ENCODE measurements around the gene WDR37.
"Not testable (repeated sequence)": the region's sequence is repeated elsewhere in the genome, so short reads cannot be mapped to it uniquely, and the experiment has no call there.

WDR37 gene

GRCh38 chr10:1026578-1026977 is 29.6 kb upstream of the WDR37 start:
- TF ChIP-seq CTCF (conservative IDR thresholded peaks at IDR 0.05; ENCODE audit: low read depth, low read length): no peak
- no peak overlapping the region for H3K4me3 ChIP-seq (ENCODE audit: low read depth, low read length)
- DNase-seq (ENCODE audit: low read depth): no peak

- H3K4me3 ChIP-seq (ENCODE audit: low read depth, low read length): no peak overlapping the region
- DNase-seq (ENCODE audit: low read depth): no peak
- no peak for TF ChIP-seq CTCF (conservative IDR thresholded peaks at IDR 0.05; ENCODE audit: low read depth, low read length)
Measured at GRCh38 chr10:1029838-1030237, 26.3 kb upstream of the WDR37 start.

- DNase-seq (ENCODE audit: low read depth): no peak
- H3K4me3 ChIP-seq (ENCODE audit: low read depth, low read length): no peak overlapping the region
- no peak for TF ChIP-seq CTCF (conservative IDR thresholded peaks at IDR 0.05; ENCODE audit: low read depth, low read length)
Measured at GRCh38 chr10:1033601-1034000, 22.6 kb upstream of the WDR37 start.

GRCh38 chr10:1034758-1035157 is 21.4 kb upstream of the WDR37 start:
- DNase-seq (ENCODE audit: low read depth): peak; percentile 42
- no peak overlapping the region for H3K4me3 ChIP-seq (ENCODE audit: low read depth, low read length)
- no peak for TF ChIP-seq CTCF (conservative IDR thresholded peaks at IDR 0.05; ENCODE audit: low read depth, low read length)

- no peak overlapping the region for H3K4me3 ChIP-seq (ENCODE audit: low read depth, low read length)
- no peak for DNase-seq (ENCODE audit: low read depth)
- TF ChIP-seq CTCF (conservative IDR thresholded peaks at IDR 0.05; ENCODE audit: low read depth, low read length): no peak
Measured at GRCh38 chr10:1035201-1035600, 21.0 kb upstream of the WDR37 start.

GRCh38 chr10:1036341-1036791 is 19.8 kb upstream of the WDR37 start:
- peak; percentile 84 for DNase-seq (ENCODE audit: low read depth)
- no peak for TF ChIP-seq CTCF (conservative IDR thresholded peaks at IDR 0.05; ENCODE audit: low read depth, low read length)
- no peak overlapping the region for H3K4me3 ChIP-seq (ENCODE audit: low read depth, low read length)

- no peak for TF ChIP-seq CTCF (conservative IDR thresholded peaks at IDR 0.05; ENCODE audit: low read depth, low read length)
- no peak for DNase-seq (ENCODE audit: low read depth)
- H3K4me3 ChIP-seq (ENCODE audit: low read depth, low read length): no peak overlapping the region
Measured at GRCh38 chr10:1037098-1037497, 19.1 kb upstream of the WDR37 start.

- H3K4me3 ChIP-seq (ENCODE audit: low read depth, low read length); DNase-seq (ENCODE audit: low read depth): not testable (repeated sequence)
Measured at GRCh38 chr10:1038769-1039168, 17.4 kb upstream of the WDR37 start.
